ENCODE measurements around the gene APMAP. TPM values are rescaled to one million over a fixed set of nuclear protein-coding genes. Genes with fewer than 3 reads are reported as not detected.

Gene APMAP
- total and polyA plus RNA-seq, 7 donors = 19.9 to 44.5 (median 25.5) TPM

GRCh38 chr20:25023356-25023755 is 30.8 kb upstream of the APMAP start:
- no peak for DNase-seq
- Histone ChIP-seq H3K27ac (no peak overlapping the region), H3K4me1 (peaks cover 27% of the 10 kb centered on the region), H3K27me3 (ENCODE audit: insufficient read depth in 3 of 3, low read length in 2 of 3) (no peaks in the 10 kb centered on the region), H3K4me3 (no peak overlapping the region), H3K9me3 (no peaks in the 10 kb centered on the region), H3K36me3 (ENCODE audit: insufficient read depth in 1 of 2, low read depth in 1 of 2) (peaks cover 0 to 25% of the 10 kb centered on the region in 2 donors)
- intact Hi-C loops (cut with DNase I) = no loop called here
- no peak for ATAC-seq
- WGBS, 3 donors = 74 to 84% (median 75%) methylated on average over 10 of the region's 10 CpGs
- no peak for TF ChIP-seq CTCF (IDR thresholded peaks at IDR 0.05)

DNA sequence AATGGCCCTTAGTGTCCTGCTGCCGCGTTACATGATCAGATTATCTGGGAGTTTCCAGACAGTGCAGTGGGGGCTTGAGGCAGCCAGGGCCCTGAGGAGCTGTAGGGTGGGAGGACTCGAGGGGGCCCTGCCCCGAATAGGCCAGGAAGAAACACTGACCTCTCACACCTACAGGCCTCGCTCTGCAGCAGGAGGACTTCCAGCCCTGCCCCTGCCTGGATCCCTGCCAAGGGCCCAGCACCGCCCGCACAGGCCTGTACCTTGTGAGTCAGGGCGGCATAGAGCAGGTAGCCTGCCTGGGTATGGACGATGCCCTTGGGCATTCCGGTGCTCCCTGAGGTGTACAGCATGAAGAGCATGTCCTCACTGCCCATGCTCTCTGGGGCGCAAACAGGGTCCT is 30.1 kb upstream of the APMAP start:
- no peak for TF ChIP-seq CTCF (IDR thresholded peaks at IDR 0.05)
- H3K9me3 ChIP-seq = no peaks in the 10 kb centered on the region
- H3K4me1 ChIP-seq = peaks cover 27% of the 10 kb centered on the region
- H3K27ac ChIP-seq = no peak overlapping the region
- intact Hi-C loops (cut with DNase I) = no loop called here
- ATAC-seq = peak in 1 of 4 donors; percentile 21
- H3K27me3 ChIP-seq (ENCODE audit: insufficient read depth in 3 of 3, low read length in 2 of 3) = no peaks in the 10 kb centered on the region
- H3K36me3 ChIP-seq (ENCODE audit: insufficient read depth in 1 of 2, low read depth in 1 of 2) = peaks cover 0 to 27% of the 10 kb centered on the region in 2 donors
- no peak overlapping the region for H3K4me3 ChIP-seq
- no peak for DNase-seq
- WGBS, 3 donors = 80 to 84% (median 81%) methylated on average over 11 of the region's 11 CpGs

GRCh38 chr20:25021336-25021735 is 28.8 kb upstream of the APMAP start:
- Histone ChIP-seq H3K36me3 (ENCODE audit: insufficient read depth in 1 of 2, low read depth in 1 of 2) (peaks cover 0 to 30% of the 10 kb centered on the region in 2 donors), H3K4me1 (peaks cover 20% of the 10 kb centered on the region), H3K27me3 (ENCODE audit: insufficient read depth in 3 of 3, low read length in 2 of 3) (no peaks in the 10 kb centered on the region), H3K27ac (peak overlapping the region; percentile 33), H3K4me3 (no peak overlapping the region), H3K9me3 (no peaks in the 10 kb centered on the region)
- DNase-seq (no peak), ATAC-seq (peak in 1 of 4 donors; percentile 4)
- intact Hi-C loops (cut with DNase I) = no loop called here
- 54 to 74% (median 63%) methylated on average over 6 of the region's 6 CpGs for WGBS, 3 donors
- no peak for TF ChIP-seq CTCF (IDR thresholded peaks at IDR 0.05)

DNA sequence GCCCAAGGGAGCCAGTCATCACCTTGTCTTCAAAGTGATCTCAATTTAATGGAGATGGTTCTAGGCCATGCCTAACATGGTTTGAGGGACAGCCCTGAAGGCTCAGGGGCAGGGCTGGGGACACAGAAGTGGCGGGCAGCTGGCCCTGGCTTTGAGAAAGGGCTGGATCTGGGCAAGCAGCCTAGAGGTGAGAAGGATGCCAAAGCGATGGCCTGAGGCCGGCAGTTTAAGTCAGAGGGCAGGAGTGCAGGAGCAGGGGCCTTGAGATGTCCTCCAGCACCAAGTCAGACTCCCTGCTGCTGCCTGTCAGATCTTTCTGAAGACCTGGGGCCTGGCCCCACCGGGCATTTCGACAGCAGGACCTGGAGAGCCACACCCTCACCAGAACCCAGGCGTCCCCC is 28.4 kb upstream of the APMAP start:
- ATAC-seq (peak; percentile 53 to 86 (median 84)), DNase-seq (peak in 1 of 2 donors; percentile 79)
- no peaks in the 10 kb centered on the region for H3K27me3 ChIP-seq (ENCODE audit: insufficient read depth in 3 of 3, low read length in 2 of 3)
- H3K36me3 ChIP-seq (ENCODE audit: insufficient read depth in 1 of 2, low read depth in 1 of 2) = peaks cover 0 to 34% of the 10 kb centered on the region in 2 donors
- 47 to 57% (median 54%) methylated on average over 5 to 6 of the region's 6 CpGs for WGBS, 3 donors
- no peak overlapping the region for H3K4me3 ChIP-seq
- no peaks in the 10 kb centered on the region for H3K9me3 ChIP-seq
- peak overlapping the region; percentile 33 for H3K27ac ChIP-seq
- intact Hi-C loops (cut with DNase I) = no loop called here
- H3K4me1 ChIP-seq = peaks cover 16% of the 10 kb centered on the region
- no peak for TF ChIP-seq CTCF (IDR thresholded peaks at IDR 0.05)

DNA sequence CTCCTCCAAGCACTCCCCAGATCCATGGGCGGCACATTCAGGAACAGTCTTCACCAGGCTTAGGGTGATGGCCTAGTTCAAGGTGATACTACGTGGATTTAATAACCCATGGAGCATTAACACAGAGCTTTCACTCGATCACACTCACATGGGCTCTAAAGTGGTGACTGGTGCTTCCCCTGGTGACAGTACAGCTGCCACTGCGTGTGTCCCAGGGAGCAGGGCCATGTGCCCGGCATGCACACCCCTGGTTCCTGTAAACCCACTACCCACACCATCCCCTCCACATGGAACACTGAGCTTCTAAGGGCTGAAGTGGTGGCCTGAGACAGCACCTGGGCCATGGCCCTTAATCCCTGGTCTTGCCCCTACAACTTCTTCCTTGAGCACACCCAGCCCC is 27.8 kb upstream of the APMAP start:
- TF ChIP-seq CTCF (IDR thresholded peaks at IDR 0.05) = no peak
- intact Hi-C loops (cut with DNase I) = no loop called here

More for the DNA sequence above, 27.8 kb upstream of the APMAP start:
- Histone ChIP-seq H3K9me3 (no peaks in the 10 kb centered on the region), H3K27ac (no peak overlapping the region), H3K36me3 (ENCODE audit: insufficient read depth in 1 of 2, low read depth in 1 of 2) (peaks cover 0 to 39% of the 10 kb centered on the region in 2 donors), H3K4me3 (no peak overlapping the region), H3K4me1 (peaks cover 10% of the 10 kb centered on the region), H3K27me3 (ENCODE audit: insufficient read depth in 3 of 3, low read length in 2 of 3) (no peaks in the 10 kb centered on the region)
- WGBS, 3 donors = 94 to 98% (median 98%) methylated on average over 5 of the region's 5 CpGs
- no peak for ATAC-seq
- no peak for DNase-seq
